Body of pancreas (tissue), 4 donors: Measurements from ENCODE around the gene MARK1.

ENCODE experiments used
- POLR2A ChIP-seq, 3 donors: fragments of 450-650 bp; IDR thresholded peaks; one replicate each; pipeline ENCODE4 v1.6.1; 2016; ENCODE audit warnings: antibody characterized with exemption in 3 of 3, mild to moderate bottlenecking in 2 of 3
- TF ChIP-seq, protein P1 (sequence below), 7 experiments: fragments of 450-650 bp in 4 of 7; fragments of 200-600 bp in 3 of 7; sonication (generic) in 3 of 7; IDR thresholded peaks; one replicate each; pipeline ENCODE4 v1.5.1; 2016 to 2019; ENCODE audit warnings: antibody characterized with exemption in 7 of 7

DNA sequence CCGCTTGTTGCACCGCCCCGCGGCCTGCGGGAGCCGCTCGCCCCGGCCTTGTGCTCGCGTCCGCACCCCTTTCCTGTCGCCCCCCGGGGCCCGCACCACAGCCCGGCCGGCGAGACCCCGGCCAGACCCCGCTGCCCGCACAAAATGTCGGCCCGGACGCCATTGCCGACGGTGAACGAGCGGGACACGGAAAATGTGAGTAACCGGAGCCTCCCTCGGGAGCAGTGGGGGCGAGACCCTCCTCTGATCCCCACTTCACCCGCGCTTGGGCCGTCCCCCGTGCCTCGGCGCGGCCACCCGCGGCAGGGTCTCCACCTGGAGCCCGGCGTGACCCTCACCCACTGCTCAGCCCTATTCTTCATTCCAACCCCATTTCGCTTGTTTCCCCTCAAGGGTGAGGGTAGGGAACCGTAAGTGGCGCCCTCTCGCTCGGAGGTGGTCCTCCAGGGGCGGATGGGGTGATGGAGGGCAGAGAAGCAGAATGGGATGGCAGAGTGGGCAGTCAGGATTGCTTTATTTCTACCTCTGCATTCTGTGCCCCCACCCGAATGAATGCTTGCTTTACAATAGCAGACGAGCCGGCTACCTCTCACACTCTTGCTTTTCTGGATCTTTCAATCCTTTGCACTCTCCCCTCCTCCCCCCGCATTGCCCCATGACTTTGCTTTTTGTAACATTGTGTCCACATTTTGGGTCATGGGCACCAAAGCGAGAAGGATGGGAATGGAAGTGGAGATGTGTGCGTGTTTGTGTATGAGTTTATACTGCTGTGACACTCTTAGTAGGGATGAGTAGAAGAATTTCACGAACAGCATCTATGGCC lies 954 bp downstream of the MARK1 start:
- TF ChIP-seq, protein P1, sequence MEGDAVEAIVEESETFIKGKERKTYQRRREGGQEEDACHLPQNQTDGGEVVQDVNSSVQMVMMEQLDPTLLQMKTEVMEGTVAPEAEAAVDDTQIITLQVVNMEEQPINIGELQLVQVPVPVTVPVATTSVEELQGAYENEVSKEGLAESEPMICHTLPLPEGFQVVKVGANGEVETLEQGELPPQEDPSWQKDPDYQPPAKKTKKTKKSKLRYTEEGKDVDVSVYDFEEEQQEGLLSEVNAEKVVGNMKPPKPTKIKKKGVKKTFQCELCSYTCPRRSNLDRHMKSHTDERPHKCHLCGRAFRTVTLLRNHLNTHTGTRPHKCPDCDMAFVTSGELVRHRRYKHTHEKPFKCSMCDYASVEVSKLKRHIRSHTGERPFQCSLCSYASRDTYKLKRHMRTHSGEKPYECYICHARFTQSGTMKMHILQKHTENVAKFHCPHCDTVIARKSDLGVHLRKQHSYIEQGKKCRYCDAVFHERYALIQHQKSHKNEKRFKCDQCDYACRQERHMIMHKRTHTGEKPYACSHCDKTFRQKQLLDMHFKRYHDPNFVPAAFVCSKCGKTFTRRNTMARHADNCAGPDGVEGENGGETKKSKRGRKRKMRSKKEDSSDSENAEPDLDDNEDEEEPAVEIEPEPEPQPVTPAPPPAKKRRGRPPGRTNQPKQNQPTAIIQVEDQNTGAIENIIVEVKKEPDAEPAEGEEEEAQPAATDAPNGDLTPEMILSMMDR (IDR thresholded peaks at IDR 0.05): no peak
- TF ChIP-seq POLR2A (IDR thresholded peaks at IDR 0.05): no peak
